HUES48 (cell line): ENCODE results near the gene PTPRJ.

ENCODE experiments used
- H3K27ac ChIP-seq: one replicate; pipeline ENCODE4 v1.7.0; 2013; ENCODE audit warnings: low read depth, low read length, inconsistent platforms
- H3K27me3 ChIP-seq: 2 replicates; pipeline ENCODE4 v1.6.1; 2013; ENCODE audit warnings: mild to moderate bottlenecking, low read length; ENCODE audit not compliant: control insufficient read depth, insufficient read depth
- H3K36me3 ChIP-seq: 2 replicates; pipeline ENCODE4 v1.6.1; 2013; ENCODE audit warnings: low read length; ENCODE audit not compliant: control insufficient read depth, insufficient read depth
- H3K4me1 ChIP-seq: 2 replicates; pipeline ENCODE4 v1.6.1; 2013; ENCODE audit warnings: mild to moderate bottlenecking, low read length; ENCODE audit not compliant: control insufficient read depth, insufficient read depth
- H3K4me3 ChIP-seq: 2 replicates; pipeline ENCODE4 v1.5.1; 2013; ENCODE audit warnings: mild to moderate bottlenecking, low read depth, low read length
- H3K9ac ChIP-seq: 2 replicates; pipeline ENCODE4 v1.6.1; 2013; ENCODE audit warnings: mild to moderate bottlenecking, low read depth, low read length, moderate library complexity
- H3K9me3 ChIP-seq: 2 replicates; pipeline ENCODE4 v1.6.1; 2013; ENCODE audit warnings: low read length; ENCODE audit not compliant: control insufficient read depth, insufficient read depth

PTPRJ gene

DNA sequence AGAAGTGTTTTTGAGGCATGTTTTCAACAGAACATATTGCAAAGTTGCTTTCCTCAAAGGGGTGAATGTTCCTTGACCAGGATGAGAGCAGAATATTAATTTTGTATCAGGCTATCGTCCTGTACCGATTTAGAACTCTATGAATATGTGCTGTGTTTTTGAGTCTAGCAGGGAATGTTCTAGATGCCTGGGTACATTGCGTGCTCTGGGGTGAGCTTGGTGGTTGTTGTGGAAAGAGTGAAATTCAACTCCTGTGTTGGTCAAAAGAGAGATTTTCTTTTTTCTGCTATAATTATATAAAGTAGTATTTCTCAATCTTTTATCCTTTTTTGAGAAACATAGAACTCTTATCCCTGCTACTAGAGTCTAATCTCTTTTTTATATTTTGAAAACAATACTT is 185.1 kb downstream of the PTPRJ start:
- Histone ChIP-seq H3K4me3 (no peak overlapping the region), H3K9ac (no peak overlapping the region), H3K9me3 (no peaks in the 10 kb centered on the region), H3K27ac (no peak overlapping the region), H3K36me3 (peaks cover 12% of the 10 kb centered on the region; the same call in 1 of the 2 replicates), H3K27me3 (no peaks in the 10 kb centered on the region), H3K4me1 (no peaks in the 10 kb centered on the region)

DNA sequence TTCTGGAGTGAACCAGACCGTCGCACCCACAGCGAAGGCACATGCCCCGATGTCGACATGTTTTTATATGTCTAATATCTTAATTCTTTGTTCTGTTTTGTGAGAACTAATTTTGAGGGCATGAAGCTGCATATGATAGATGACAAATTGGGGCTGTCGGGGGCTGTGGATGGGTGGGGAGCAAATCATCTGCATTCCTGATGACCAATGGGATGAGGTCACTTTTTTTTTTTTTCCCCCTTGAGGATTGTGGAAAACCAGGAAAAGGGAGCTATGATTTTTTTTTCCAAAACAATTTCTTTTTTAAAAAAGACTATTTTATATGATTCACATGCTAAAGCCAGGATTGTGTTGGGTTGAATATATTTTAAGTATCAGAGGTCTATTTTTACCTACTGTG is 187.0 kb downstream of the PTPRJ start:
- Histone ChIP-seq H3K27me3 (no peaks in the 10 kb centered on the region), H3K9me3 (no peaks in the 10 kb centered on the region), H3K9ac (no peak overlapping the region), H3K36me3 (peaks cover 12% of the 10 kb centered on the region; the same call in 1 of the 2 replicates), H3K27ac (no peak overlapping the region), H3K4me1 (no peaks in the 10 kb centered on the region), H3K4me3 (no peak overlapping the region)

- Histone ChIP-seq H3K9ac (no peak overlapping the region), H3K4me1 (no peaks in the 10 kb centered on the region)
Observed at GRCh38 chr11:48168815-48169214, 188.5 kb downstream of the PTPRJ start.

GRCh38 chr11:48169259-48169658 is 188.9 kb downstream of the PTPRJ start:
- H3K9ac ChIP-seq = no peak overlapping the region
- H3K27me3 ChIP-seq = no peaks in the 10 kb centered on the region
- no peaks in the 10 kb centered on the region for H3K4me1 ChIP-seq
- peaks cover 8% of the 10 kb centered on the region; the same call in 1 of the 2 replicates for H3K36me3 ChIP-seq
- H3K4me3 ChIP-seq = no peak overlapping the region
- H3K27ac ChIP-seq = no peak overlapping the region
- H3K9me3 ChIP-seq = no peaks in the 10 kb centered on the region

More at GRCh38 chr11:48168815-48169214, 188.5 kb downstream of the PTPRJ start:
- H3K4me3 ChIP-seq = no peak overlapping the region
- no peaks in the 10 kb centered on the region for H3K9me3 ChIP-seq
- no peak overlapping the region for H3K27ac ChIP-seq
- peaks cover 12% of the 10 kb centered on the region; the same call in 1 of the 2 replicates for H3K36me3 ChIP-seq
- no peaks in the 10 kb centered on the region for H3K27me3 ChIP-seq

- H3K9me3 ChIP-seq = no peaks in the 10 kb centered on the region
- no peaks in the 10 kb centered on the region for H3K27me3 ChIP-seq
- H3K36me3 ChIP-seq = peaks cover 6% of the 10 kb centered on the region; the same call in 1 of the 2 replicates
- no peaks in the 10 kb centered on the region for H3K4me1 ChIP-seq
- H3K27ac ChIP-seq = no peak overlapping the region
- H3K4me3 ChIP-seq = no peak overlapping the region
- no peak overlapping the region for H3K9ac ChIP-seq
Observed at GRCh38 chr11:48169717-48170116, 189.4 kb downstream of the PTPRJ start.

DNA sequence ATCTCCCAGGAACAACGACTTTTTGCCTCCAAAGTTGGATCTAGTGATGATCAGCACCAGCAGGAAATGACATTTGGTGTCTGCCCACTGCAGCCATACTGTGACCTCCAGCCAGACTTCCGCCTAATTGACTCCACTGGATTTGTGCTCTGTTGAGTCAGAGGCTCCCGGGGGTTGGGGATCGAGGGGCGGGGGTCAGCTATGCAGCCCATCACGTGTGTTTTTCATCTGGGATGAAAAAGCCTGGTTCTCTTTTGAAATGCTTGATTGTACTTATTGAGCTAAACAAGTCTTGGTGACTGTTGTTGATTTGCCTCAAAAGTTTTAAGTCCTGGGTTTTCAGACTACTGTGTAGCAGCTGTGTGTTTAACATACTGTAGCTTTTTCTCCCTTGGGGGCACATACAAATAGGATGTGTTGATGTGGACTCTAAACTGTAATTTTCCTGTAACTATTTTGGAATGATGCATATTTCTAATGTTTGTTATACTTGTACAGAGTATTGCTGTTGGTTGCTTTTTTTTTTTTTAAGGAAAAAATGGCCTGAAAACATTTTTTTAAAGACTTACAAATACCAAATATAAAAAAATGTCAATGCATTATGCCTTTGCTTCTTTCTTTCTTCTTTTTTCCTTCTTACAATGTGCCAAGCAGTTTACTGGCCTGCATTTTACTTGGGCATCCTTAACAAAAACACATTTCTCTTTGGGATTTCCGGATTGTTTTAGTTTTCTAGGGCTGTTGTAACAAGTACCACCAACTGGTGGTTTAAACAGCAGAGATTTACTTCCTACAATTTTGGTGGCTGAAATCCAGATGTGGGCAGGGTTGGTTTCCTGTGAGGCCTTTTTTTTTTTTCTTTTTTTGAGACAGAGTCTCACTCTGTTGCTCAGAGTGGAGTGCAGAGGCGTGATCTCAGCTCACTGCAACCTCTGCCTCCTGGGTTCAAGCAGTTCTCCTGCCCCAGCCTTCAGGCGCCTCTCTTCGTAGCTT is 190.2 kb downstream of the PTPRJ start:
- H3K36me3 ChIP-seq = no peaks in the 10 kb centered on the region
- no peaks in the 10 kb centered on the region for H3K4me1 ChIP-seq
- H3K27ac ChIP-seq = no peak overlapping the region
- H3K9me3 ChIP-seq = 0 out of 2 replicates have a peak, but pooled peaks cover 2% of the 10 kb centered on the region
- H3K9ac ChIP-seq = no peak overlapping the region
- no peak overlapping the region for H3K4me3 ChIP-seq
- H3K27me3 ChIP-seq = no peaks in the 10 kb centered on the region

- H3K9ac ChIP-seq = no peak overlapping the region
- H3K36me3 ChIP-seq = no peaks in the 10 kb centered on the region
- H3K27ac ChIP-seq = no peak overlapping the region
- H3K4me1 ChIP-seq = no peaks in the 10 kb centered on the region
- no peaks in the 10 kb centered on the region for H3K27me3 ChIP-seq
- no peak overlapping the region for H3K4me3 ChIP-seq
- peaks cover 24% of the 10 kb centered on the region for H3K9me3 ChIP-seq
Observed at GRCh38 chr11:48172818-48173609, 192.7 kb downstream of the PTPRJ start.

GRCh38 chr11:48177661-48178060 is 197.3 kb downstream of the PTPRJ start:
- Histone ChIP-seq H3K4me3 (no peak overlapping the region), H3K9me3 (peaks cover 66% of the 10 kb centered on the region)

GRCh38 chr11:48180627-48181026 is 200.3 kb downstream of the PTPRJ start:
- no peaks in the 10 kb centered on the region for H3K36me3 ChIP-seq
- H3K27ac ChIP-seq = no peak overlapping the region
- H3K9me3 ChIP-seq = peaks cover 78% of the 10 kb centered on the region
- no peak overlapping the region for H3K9ac ChIP-seq
- H3K27me3 ChIP-seq = no peaks in the 10 kb centered on the region
- H3K4me3 ChIP-seq = no peak overlapping the region
- H3K4me1 ChIP-seq = no peaks in the 10 kb centered on the region

More at GRCh38 chr11:48177661-48178060, 197.3 kb downstream of the PTPRJ start:
- H3K36me3 ChIP-seq = no peaks in the 10 kb centered on the region
- H3K4me1 ChIP-seq = no peaks in the 10 kb centered on the region
- H3K27me3 ChIP-seq = no peaks in the 10 kb centered on the region
- H3K9ac ChIP-seq = no peak overlapping the region
- H3K27ac ChIP-seq = no peak overlapping the region

- Histone ChIP-seq H3K27ac (no peak overlapping the region), H3K27me3 (no peaks in the 10 kb centered on the region), H3K4me1 (no peaks in the 10 kb centered on the region), H3K36me3 (no peaks in the 10 kb centered on the region), H3K9me3 (peaks cover 57% of the 10 kb centered on the region), H3K4me3 (no peak overlapping the region), H3K9ac (no peak overlapping the region)
Observed at GRCh38 chr11:48182860-48183526, 202.6 kb downstream of the PTPRJ start.
